GM19463 (cell line): ENCODE results near the gene SLC17A9.

ENCODE experiments used
- ATAC-seq: cut with Tn5 transposase; IDR thresholded peaks from one replicate; pipeline ENCODE4 v1.9.1; 2021; ENCODE audit warnings: mild to moderate bottlenecking, moderate library complexity; ENCODE audit not compliant: unreplicated experiment

SLC17A9 gene

DNA sequence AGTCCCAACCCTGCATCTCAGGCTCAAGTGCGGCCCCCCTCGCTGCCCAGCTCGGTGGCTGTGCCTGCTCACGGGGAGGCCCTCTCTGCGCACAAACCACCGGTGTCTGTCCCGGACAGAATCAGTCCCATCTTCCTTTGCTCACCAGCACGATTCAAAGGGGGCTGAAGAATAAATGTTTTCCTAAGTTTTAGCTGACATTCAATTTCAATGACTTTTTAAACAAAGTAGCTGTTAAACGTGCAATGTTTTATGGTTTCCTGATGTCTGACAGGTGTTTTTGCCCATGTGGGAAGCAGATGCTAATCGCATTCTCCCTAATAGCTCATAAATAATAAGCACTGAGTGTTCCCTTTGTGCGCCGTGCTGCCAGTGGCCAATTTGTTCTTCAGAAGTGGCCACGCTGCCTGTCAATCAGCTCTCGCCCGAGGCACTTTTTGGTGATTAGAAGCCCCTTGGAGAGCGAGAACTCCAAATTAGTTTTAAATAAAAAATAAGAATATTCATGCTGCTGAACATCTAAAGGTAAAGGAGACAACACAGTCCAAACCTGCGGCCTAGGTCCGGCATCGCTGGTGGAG, 28.0 kb downstream of the SLC17A9 start:
- ATAC-seq, result no peak

DNA sequence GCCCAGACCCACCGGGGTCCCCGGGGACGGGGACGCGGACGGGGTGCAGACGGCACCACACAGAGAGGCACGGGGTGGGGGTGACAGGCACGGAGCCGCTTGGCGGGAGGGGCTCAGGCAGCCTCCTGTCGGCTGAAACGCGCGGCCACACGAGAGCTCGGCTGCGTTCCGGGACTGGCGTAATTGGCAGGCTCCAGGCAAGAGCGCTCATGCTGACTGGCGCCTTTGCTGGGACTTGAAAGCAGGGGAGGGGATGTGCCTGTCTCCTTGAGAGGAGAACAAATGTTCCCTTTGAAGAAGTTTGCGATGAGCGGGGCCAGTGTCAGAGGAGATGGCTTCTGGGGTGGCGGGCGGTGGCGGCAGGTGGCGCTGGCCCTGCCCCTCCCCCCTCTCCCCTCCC, 28.5 kb downstream of the SLC17A9 start:
- ATAC-seq, result no peak

DNA sequence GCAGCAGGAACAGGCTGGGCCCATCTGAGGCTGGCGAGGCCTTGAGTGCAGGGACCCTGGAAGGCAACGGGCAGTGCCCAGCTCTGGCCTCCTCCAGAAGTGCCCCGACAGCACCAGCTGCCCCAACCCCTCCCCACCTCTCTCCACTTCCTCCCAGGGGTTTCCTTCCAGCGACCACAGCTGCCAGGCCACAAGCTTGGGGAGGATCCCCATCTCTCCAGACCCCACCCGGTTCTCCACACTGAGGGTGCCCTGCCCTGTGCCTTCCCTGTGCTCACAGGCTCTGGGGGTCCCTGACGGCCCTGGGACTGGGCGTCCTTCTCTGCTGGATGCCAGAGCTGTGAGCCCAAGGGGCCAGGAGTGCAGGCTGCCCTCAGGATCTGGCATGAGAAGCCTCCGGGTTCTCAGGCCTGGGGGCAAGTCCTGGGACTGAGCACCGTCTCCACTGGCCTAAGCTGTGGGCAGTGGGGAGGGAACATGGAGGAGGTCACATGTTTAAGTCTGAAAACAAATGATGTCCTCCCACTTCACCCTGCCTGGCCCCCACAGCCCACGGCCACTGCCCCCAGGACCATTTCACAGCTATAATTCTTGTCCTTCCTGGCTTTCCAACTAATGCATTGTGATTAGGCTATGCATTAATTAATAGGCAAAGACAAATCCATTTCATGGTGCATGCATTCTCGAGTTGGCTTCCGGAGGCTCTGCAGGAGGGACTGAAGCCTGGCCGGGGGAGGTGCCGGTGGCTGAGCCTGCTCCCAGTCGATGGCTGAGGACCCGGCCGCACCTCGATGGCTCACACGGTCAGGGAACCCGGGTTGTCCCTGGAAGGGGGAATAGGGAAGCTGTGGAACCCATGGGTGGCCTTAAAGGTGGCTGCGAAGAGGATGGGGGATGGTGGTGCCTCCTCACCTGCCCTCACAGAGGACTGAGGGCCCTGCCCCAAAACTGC, 29.9 kb downstream of the SLC17A9 start:
- no peak for ATAC-seq

DNA sequence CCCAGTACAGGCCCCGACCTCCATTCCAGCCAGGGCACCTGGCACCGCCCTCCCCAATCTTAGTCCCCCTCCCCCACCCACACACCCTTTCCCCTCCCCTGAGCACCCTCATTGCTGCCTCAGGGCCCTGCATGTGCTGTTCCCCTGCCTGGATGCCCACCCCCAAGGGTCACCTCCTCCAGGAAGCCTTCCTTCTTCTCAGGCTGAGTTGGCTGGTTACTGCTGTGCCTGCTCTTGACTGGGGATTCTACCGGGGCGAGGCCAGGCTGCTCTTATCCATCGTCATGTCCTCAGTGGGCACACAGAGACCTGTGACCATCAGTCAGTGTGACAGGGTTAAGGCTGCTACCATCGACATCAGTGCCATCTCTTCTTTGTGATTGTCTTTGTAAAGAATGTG, 30.7 kb downstream of the SLC17A9 start:
- ATAC-seq, result no peak

DNA sequence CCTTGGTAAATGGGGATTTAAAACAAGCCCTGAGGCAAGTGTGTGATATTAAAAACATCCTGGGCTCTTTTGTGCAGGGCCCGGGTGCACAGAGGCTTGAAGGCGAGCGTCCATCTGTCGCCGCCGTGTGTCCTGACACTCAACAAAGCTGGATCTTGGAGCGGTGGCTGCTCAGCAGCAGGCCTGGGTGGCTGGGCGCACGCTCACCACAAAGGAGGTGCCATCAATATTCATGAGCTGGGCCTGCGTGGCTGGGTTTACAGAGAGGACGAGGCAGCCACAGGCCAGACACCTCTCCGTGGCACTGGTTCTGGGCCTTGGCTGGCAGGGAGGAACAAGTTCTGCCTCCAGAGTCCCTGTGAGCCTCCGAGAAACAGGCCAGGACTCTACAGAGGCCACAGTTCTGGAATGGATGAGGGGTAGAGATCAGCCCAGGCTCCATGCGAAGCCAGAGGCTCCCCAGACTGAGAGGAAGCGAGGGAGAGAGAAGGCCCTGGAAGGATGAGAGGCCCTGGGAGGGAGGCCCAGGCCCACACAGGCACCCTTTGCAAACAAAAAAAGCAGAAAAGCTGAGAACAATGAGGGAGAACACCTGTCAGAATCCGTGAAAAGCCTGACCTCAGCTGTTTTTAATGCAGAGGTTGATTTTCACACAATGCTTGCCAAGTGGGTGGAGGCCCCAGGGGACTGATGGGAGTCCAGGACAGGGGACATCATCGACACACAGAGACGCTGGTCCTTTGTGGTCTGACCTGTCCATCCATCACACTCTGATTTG, 32.3 kb downstream of the SLC17A9 start:
- ATAC-seq, result no peak

DNA sequence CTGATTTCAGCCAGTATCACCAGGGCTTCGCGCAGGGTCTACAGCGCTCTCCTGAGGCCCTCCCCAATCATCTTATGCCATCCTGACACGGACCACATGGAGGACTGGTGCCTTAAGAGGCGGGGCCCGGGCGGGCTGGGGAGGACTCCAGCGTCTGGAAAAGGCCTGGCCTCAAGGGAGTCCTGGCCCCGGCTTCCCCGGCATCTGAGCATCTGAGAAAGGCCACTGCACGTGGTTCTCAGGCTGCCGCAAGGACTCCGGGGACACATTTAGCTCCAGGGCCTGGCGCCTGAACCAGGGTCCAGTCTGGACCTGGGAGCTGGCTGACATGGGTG, 32.9 kb downstream of the SLC17A9 start:
- no peak for ATAC-seq

DNA sequence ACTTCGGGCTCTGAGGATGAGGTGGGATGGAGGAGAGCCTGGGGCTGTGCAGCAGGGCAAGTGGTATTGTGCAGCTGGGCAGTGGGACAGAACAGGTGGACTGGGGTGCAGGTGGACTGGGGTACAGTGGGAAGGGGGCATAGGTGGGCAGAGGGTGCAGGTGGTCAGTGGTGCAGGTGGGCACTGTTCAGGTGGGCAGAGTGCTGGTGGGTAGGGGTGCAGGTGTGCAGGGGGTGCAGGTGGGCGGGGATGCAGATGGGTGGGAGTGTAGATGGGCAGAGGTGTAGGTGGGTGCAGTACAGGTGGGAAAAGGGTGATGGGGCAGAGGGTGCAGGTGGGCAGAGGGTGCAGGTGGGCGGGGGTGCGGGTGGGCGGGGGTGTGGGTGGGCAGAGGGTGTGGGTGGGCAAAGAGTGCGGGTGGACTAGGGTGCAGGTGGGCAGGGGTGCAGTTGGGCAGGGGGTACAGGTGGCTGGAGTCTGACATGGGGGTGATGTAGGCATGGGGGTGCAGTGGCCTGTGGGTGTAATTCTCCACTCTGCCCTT, 33.8 kb downstream of the SLC17A9 start:
- ATAC-seq, result no peak

DNA sequence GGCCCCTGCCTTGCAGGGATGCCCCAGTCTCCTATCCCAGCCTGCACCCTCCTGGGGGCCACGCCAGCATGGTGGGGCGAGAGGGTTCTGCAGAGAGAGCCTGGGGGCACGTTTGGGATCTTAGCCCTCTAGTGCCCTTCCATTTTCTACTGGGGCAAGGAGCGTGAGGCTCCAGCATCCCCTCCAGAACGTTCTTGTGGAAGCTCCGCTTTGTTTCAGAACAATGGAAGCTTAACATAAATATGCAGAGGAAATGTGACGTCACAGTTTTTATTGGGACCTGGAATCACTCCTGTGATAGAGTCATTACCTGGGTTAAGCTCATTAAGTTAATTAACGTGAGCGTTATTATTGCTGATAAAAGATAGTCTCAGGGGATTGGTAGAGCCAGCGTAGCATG, 34.6 kb downstream of the SLC17A9 start:
- ATAC-seq, result no peak

DNA sequence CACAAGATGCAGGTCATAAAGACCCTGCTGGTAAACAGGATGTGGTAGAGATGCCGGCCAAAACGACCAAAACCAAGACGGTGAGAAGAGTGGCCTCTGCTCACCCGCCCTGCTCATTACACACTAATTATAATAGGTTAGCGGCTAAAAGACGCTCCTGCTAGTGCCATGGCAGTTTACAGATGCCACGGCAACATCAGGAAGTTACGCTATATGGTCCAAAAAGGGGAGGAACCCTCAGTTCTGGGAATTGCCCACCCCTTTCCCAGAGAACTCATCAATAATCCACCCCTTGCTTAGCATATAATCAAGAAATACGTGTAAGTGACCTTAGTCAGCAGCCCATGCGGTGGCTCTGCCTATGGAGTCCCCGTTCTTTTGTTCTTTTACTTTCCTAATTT, 36.7 kb downstream of the SLC17A9 start:
- ATAC-seq, result no peak

DNA sequence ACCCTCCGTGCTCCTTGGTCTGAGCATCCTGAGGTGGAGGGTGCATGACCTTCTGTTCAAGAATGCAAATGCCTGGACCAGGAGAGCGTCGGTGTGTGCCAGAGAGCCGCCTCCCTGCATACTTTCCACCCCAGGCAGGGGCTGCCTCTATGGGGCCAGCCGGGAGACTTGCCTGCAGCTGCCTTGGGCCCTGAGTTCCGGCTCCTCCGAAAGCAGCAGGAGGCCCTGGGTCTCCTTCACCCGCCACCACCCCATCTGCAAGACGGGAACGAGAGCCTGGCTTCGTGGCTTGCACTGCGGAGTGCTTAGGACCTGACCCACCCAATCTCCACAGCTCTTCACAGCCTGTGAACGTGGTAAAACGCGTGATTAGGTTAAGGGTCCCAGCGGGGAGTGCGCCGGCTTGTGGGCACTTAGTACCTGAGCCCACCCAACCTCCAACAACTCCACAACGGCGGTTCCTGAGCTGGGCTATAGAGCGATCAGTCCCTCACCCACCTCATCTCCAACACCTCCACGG, 37.9 kb downstream of the SLC17A9 start:
- ATAC-seq, result no peak

DNA sequence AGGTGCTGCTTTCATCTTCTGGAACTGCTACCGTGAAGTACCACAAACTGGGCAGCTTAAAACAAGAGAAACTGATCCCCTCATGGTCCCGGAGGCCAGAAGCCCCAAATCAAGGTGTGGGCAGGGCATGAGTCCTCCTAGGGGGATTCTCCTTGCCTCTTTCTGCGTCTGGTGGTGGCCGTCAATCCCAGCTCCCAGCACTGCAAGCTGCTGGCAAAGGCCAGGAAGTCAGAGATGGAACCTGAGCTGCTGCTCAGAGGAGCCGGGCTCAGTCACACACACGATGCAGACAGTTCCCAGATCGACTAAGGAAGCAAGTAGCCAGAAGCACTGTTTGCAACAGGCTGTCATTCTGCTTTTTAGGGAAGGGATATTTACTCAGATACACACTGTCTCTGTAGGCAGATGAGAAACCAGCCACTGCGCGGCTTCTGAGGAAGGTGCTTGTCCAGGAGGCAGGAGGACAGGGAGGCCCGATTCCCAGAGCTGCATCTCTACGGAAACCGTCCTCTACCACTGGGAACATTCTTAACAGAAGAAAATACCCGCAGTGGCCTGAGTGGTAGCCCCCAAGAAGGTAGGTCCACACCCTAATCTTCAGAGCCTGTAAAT, 38.8 kb downstream of the SLC17A9 start:
- no peak for ATAC-seq

DNA sequence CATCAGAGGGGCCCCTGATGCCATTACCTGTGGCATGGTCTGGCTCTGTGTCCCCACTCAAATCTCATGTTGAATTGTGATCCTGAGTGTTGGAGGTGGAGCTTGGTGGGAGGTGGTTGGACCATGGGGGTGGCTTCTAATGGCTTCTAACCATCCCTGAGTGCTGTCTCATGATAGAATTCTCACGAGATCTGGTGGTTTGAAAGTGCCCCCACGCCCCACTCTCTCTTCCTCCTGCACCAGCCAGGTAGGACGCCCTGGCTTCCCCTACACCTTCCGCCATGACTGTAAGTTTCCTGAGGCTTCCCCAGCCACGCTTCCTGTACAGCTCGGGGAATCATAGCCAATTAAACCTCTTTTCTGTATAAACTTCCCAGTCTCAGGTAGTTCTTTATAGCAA, 39.4 kb downstream of the SLC17A9 start:
- no peak for ATAC-seq

DNA sequence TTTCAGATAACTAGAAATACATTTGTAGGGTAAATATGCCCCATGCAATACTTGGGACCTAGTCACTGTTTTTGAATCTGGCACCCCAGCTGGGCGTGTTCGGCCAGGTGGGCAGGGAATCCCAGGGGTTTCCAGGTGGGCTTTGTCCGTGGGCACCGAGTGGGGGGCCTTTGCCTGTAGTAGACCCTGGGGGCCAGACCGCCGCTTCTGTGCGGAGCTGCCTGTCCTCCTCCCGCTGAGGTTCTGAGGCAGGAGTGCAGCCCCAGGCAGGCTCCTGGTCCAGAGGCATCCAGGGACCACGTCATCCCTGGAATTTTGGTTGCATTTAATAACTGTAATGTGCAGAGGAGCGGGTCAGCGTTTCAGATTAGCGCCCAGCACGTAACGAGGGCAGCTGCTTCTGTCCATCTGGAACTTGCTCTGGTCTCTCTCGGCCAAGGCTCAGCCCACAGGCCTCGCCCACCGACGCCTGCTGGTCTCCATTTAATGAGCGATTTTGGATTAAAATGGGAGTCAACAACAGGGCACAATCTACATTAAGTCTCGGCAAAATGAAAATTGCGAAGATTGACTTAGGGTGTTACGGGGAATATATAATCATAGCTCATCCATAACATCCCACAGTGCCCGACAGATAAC, 41.5 kb downstream of the SLC17A9 start:
- ATAC-seq, result no peak

DNA sequence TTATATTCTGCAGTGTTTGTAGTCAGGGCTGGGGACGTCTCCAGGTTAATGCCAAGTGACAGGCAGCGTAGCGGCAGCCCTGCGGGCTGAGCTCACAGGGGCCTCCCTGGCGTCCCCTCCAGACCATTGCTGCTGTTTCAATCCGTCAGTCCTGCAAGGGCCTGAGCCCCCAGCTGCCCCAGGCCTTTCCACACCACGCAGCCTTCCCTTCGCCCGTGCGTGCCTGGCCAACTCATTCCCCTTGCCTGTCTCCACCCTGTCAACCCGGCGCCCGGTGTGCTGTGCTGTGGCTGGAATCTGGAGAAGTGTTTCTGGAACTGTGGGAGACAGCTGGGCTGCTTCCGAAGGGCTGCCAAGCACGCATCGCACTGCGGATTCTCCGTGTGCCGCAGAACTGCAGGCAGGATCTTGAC, 42.4 kb downstream of the SLC17A9 start:
- ATAC-seq, result no peak

DNA sequence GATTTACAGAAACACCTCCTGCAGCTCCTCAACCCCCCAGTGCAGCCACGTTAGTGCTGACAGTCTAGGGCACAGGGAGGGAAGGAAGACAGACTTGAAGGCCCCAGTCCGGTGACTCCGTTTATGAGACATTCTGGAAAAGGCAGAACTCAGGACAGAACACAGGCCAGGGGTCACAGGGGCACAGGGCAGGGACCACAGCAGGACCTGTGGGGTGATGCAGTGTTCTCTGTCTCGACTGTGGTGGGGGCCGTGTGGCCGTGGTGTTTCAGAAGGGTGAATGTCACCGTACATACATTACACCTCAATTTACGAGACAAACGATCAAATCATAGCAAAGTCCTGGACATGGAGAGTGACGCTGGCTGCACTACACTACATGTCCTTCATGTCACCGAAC, 43.0 kb downstream of the SLC17A9 start:
- no peak for ATAC-seq

DNA sequence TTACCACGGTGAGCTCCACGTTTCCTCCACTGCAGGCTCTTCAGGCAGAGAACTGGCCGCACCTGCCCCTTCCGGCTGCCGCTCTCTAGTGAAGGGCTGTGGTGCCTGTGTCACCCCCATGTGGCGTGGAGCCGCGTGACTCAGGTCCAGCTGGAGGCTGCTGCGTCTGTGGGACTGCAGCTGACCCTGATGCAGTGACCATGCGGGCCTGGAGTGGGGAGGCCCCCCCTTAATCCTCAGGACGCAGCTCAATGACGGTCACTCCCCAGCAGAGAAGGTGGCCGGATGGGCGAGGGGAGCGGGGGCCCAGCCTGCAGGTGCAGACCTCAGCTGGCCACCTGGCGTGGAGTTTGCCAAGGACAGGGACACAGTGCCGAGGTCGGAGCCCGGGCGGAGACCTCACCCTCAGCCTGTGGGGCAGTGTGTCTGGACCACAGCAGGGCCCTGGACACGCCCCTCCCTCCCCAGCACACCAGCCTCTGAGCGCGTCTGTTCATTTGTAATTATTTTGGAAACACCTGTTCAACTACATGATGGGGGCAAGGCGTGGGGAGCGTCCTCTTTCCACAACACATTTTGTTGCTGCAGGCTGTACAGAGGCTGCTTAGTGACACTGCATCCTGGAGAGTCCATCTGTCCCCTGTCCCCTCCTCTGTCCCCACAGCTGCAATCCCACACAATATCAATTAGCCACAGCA, 43.5 kb downstream of the SLC17A9 start:
- ATAC-seq, result no peak

DNA sequence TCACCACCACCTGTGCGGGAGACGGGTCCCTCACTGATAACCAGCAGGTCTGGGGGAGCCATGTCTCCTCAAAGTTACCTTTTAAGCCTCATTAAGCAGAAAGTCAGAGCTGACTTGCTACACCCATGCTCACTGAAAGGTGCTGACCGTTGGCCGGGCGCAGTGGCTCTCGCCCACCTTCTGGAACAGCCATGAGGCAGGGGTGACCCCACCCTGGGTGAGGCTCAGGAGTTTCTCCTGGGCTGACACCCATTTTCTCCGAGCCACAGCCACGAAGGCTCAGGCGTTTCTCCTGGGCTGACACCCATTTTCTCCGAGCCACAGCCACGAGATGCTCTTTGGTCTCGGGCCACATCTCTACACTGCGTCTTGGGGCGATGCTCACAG, 44.1 kb downstream of the SLC17A9 start:
- ATAC-seq, result no peak

DNA sequence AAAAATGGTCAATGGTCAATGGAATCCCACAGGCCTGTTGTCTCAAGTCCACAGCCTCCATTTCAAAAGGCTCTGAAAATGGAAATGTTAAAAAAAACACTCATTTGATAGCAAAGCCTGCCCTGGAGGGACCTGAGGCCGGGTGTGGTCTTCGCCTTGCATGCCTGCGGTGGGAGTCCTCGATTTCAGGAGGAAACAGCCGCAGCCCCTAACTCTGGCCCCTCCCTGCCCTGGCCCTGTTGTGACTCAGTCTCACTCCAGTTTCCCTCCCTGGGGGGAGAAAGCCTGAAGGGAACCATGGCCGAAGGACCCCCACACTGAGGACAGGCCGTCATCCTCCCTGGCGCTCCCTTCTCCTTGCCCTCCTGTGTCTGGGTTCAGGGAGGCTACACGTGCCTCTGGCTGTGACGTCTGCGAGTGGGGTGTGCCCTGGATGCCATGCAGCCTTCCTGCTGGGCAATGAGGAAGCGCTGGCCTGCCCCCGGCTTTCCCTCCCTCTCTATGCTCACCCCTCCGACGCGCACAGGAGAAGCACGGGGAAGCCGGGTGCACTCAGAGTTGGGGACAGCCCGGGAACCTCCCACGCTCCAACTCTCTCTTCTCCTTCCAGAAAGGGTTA, 45.0 kb downstream of the SLC17A9 start:
- ATAC-seq, result no peak

DNA sequence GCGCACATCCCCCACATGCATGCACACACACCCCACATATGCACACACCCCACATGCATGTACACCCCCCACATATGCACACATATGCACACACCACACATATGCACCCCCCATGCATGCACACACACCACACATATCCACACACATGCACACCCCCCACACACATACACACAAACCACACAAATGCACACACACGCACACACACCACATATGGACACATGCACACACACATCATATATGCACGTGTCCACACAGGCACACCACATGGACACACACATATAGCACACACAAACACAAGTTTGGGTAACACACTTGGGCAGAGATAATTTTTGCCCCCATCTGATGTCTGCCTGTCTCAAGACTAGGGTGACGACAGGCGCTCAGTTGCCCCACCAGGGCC, 45.9 kb downstream of the SLC17A9 start:
- no peak for ATAC-seq
